Endothelial cell of umbilical vein (primary cell): ENCODE data around the gene TARM1. TPM values are rescaled to one million over a fixed set of nuclear protein-coding genes. Genes with fewer than 3 reads are reported as not detected.

Experiments used
- BruUV-seq: library from RNA; stranded (reverse); fragments of 400-500 nt; replicated peaks from 2 replicates; lab custom pipeline; 2021; lab: Mats Ljungman, UMichigan
- CTCF ChIA-PET: fragments of 300-600, 350-600 bp; sonication (Branson Sonifier 250); formaldehyde crosslinking; loops from one replicate; lab custom pipeline; 2021; ENCODE audit warnings: antibody characterized with exemption, inconsistent platforms; lab: Charles Lee
- POLR2A ChIA-PET: fragments of 300-600, 350-600 bp; sonication (Branson Sonifier 250); formaldehyde crosslinking; loops from one replicate; lab custom pipeline; 2021; ENCODE audit warnings: antibody characterized with exemption, inconsistent platforms; lab: Charles Lee
- DNase-seq: peaks from one replicate; pipeline ENCODE4 v3.0.0-alpha.2; 2011; ENCODE audit warnings: low read depth, low spot score
- FAIRE-seq: peaks from 2 replicates; lab custom pipeline; 2011; peaks lifted over from hg19 to GRCh38; lab: Jason Lieb, UNC
- H2AFZ ChIP-seq: 2 replicates; pipeline ENCODE4 v1.6.0; 2012; ENCODE audit warnings: low read depth, low read length, control low read depth, inconsistent platforms
- H3K27ac ChIP-seq: 2 replicates; pipeline ENCODE4 v1.5.1; 2011; ENCODE audit warnings: low read depth, mild to moderate bottlenecking, control low read depth, low read length, moderate library complexity; ENCODE audit not compliant: insufficient read depth
- H3K27me3 ChIP-seq, 2 experiments: 2 replicates each; pipeline versions ENCODE4 v1.6.0 to v1.6.1; 2011; ENCODE audit warnings: low read length in 2 of 2, mixed read lengths in 1 of 2; ENCODE audit not compliant: control insufficient read depth in 2 of 2, insufficient read depth in 2 of 2
- H3K36me3 ChIP-seq, 2 experiments: 2 replicates in 1 of 2; 3 replicates in 1 of 2; pipeline ENCODE4 v1.5.1; 2011; ENCODE audit warnings: low read length in 2 of 2, mild to moderate bottlenecking in 1 of 2, moderate library complexity in 1 of 2; ENCODE audit not compliant: control insufficient read depth in 2 of 2, insufficient read depth in 2 of 2; ENCODE audit errors: extremely low read depth in 1 of 2
- H3K4me1 ChIP-seq: 3 replicates; pipeline ENCODE4 v1.5.1; 2011; ENCODE audit warnings: mild to moderate bottlenecking, low read length; ENCODE audit not compliant: control insufficient read depth, insufficient read depth; ENCODE audit errors: extremely low read depth
- H3K4me2 ChIP-seq: 2 replicates; pipeline ENCODE4 v1.6.1; 2011; ENCODE audit warnings: low read length, control low read depth, mixed read lengths; ENCODE audit not compliant: insufficient read depth
- H3K4me3 ChIP-seq, 3 experiments: fragments of 200-600 bp in 1 of 3; sonication (generic), shearing (Covaris generic) in 1 of 3; replicated peaks in 1 of 3; 2 replicates each; pipeline ENCODE4 v1.5.1; 2011 to 2016; ENCODE audit warnings: control low read depth in 3 of 3, low read length in 3 of 3, mild to moderate bottlenecking in 2 of 3, inconsistent platforms in 1 of 3, low read depth in 1 of 3, moderate library complexity in 1 of 3; ENCODE audit not compliant: insufficient read depth in 1 of 3
- H3K79me2 ChIP-seq: 2 replicates; pipeline ENCODE4 v1.6.0; 2012; ENCODE audit warnings: low read length, inconsistent platforms; ENCODE audit not compliant: control insufficient read depth, insufficient read depth
- H3K9ac ChIP-seq: replicated peaks from 2 replicates; pipeline ENCODE3; 2011; ENCODE audit warnings: low read length, control low read depth; ENCODE audit not compliant: insufficient read depth; ENCODE audit errors: extremely low read depth
- H3K9me1 ChIP-seq: replicated peaks from 3 replicates; pipeline ENCODE4 v1.6.0; 2011; ENCODE audit warnings: mild to moderate bottlenecking, low read length; ENCODE audit not compliant: control insufficient read depth, insufficient read depth; ENCODE audit errors: extremely low read depth
- H3K9me3 ChIP-seq: replicated peaks from 2 replicates; pipeline ENCODE4 v1.5.1; 2012; ENCODE audit warnings: low read length, inconsistent platforms; ENCODE audit not compliant: control insufficient read depth, insufficient read depth
- H4K20me1 ChIP-seq: replicated peaks from 2 replicates; pipeline ENCODE3; 2011; ENCODE audit warnings: mild to moderate bottlenecking, low read length; ENCODE audit not compliant: control insufficient read depth, insufficient read depth; ENCODE audit errors: extremely low read depth
- EZH2 ChIP-seq: IDR thresholded peaks from 2 replicates; pipeline ENCODE4 v1.6.1; 2012; ENCODE audit warnings: borderline replicate concordance, low read depth, mild to moderate bottlenecking, moderate library complexity, low read length, inconsistent platforms; ENCODE audit not compliant: severe bottlenecking
- FOS ChIP-seq: IDR thresholded peaks from 2 replicates; pipeline ENCODE4 v1.6.1; 2011; ENCODE audit warnings: mild to moderate bottlenecking, low read length, moderate library complexity, borderline replicate concordance; ENCODE audit not compliant: insufficient read depth
- GATA2 ChIP-seq: IDR thresholded peaks from 2 replicates; pipeline ENCODE4 v1.7.0; 2011; ENCODE audit warnings: low read depth, mild to moderate bottlenecking, moderate library complexity, mixed read lengths, low read length; ENCODE audit not compliant: insufficient read length, insufficient read depth
- JUN ChIP-seq: IDR thresholded peaks from 2 replicates; pipeline ENCODE4 v1.6.1; 2011; ENCODE audit warnings: borderline replicate concordance, low read depth; ENCODE audit not compliant: insufficient read length, insufficient read depth
- MYC ChIP-seq: IDR thresholded peaks from one replicate; pipeline ENCODE4 v1.6.1; 2011; ENCODE audit warnings: mild to moderate bottlenecking, low read depth, low read length
- POLR2A ChIP-seq: IDR thresholded peaks from 2 replicates; pipeline ENCODE4 v1.6.1; 2012; ENCODE audit warnings: low read depth, mild to moderate bottlenecking, control low read depth, low read length
- POLR2AphosphoS5 ChIP-seq: IDR thresholded peaks from 2 replicates; pipeline ENCODE4 v1.6.1; 2012; ENCODE audit warnings: low read depth, mild to moderate bottlenecking, control low read depth, low read length, moderate library complexity; ENCODE audit not compliant: insufficient read depth
- dilution Hi-C: fragments of 300-500 bp; cut with MboI; formaldehyde crosslinking; loops from one replicate; pipeline ENCODE4 v1.15.0; 2019; ENCODE audit warnings: low sequenced_read_pairs; ENCODE audit not compliant: extremely low pct_ligation_motif_present
- intact Hi-C: fragments of 100-400 bp; cut with micrococcal nuclease; formaldehyde crosslinking; loops from one replicate; pipeline ENCODE4 v1.10.0; 2022
- polyA plus RNA-seq, 4 experiments: library from polyadenylated mRNA; depleted of rRNA in 3 of 4; stranded (reverse) in 3 of 4; unstranded in 1 of 4; fragments of >200 nt; gene quantifications; 2 replicates each; pipeline versions ENCODE4 v1.2.1 to v1.2.3, GENCODE V29; 2011 to 2012; ENCODE audit warnings: missing spikeins in 1 of 4
- total RNA-seq: library from RNA; stranded (reverse); gene quantifications from 2 replicates; pipeline ENCODE4 v1.2.3, GENCODE V29; 2021
- TF ChIP-seq, protein P1 (sequence below), 2 donors: IDR thresholded peaks; 1 replicate in 1 of 2; 2 replicates in 1 of 2; pipeline ENCODE4 v1.5.1; 2011; ENCODE audit warnings: low read length in 2 of 2, mild to moderate bottlenecking in 2 of 2, moderate library complexity in 2 of 2, control low read depth in 1 of 2, inconsistent platforms in 1 of 2, low read depth in 1 of 2; ENCODE audit not compliant: insufficient read depth in 1 of 2; ENCODE audit errors: extremely low read depth in 1 of 2
- TF ChIP-seq, protein P2 (sequence below): IDR thresholded peaks from 2 replicates; pipeline ENCODE4 v1.6.1; 2011; ENCODE audit not compliant: insufficient read depth, insufficient read length

TARM1 gene
- total and polyA plus RNA-seq, 2 donors (not counting 3 experiments of a cell fraction or from before 2014, with no cell fraction given), result not detected

DNA sequence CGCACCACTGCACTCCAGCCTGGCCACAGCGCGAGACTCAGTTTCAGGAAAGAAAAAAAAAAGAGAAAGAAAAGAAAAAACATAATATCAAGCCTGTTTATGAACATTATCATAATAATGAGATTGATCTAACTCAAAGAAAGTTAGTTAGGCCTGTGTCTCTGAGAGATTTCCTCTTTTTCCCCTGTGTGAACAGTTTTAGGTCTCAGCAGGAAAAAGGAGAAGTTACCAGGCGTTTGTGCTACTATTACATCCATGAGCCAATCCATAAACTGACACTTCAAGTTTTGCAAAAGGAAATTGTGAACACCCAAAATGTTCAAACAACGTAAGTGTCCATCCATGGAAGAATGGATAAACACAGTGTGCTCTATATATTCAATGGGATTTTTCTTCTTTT is 3.8 kb downstream of the TARM1 start:
- FAIRE-seq, result no peak
- no peaks in the 10 kb centered on the region for H4K20me1 ChIP-seq
- intact Hi-C loops (no loop called here), dilution Hi-C loops (no loop called here)
- H3K9me1 ChIP-seq, result no peaks in the 10 kb centered on the region
- H3K27ac ChIP-seq, result no peak overlapping the region
- no peak overlapping the region for H3K9ac ChIP-seq
- H3K9me3 ChIP-seq, result no peaks in the 10 kb centered on the region
- ChIA-PET POLR2A (no interaction called here), CTCF (interaction anchor here (1.9 kb wide), 1 partner anchor 9 kb away, joined by 6 read pairs; no protein-coding TSS in a partner anchor)
- no peak overlapping the region for H2AFZ ChIP-seq
- BruUV-seq, result no TSS peak
- no peak overlapping the region for H3K4me2 ChIP-seq
- no peaks in the 10 kb centered on the region for H3K36me3 ChIP-seq
- H3K27me3 ChIP-seq, result no peaks in the 10 kb centered on the region
- H3K4me1 ChIP-seq, result no peaks in the 10 kb centered on the region
- DNase-seq, result no peak
- H3K4me3 ChIP-seq, result no peak overlapping the region
- no peak for TF ChIP-seq EZH2
- TF ChIP-seq POLR2AphosphoS5, result no peak
- no peak for TF ChIP-seq GATA2
- no peak for TF ChIP-seq POLR2A
- TF ChIP-seq, protein P1, sequence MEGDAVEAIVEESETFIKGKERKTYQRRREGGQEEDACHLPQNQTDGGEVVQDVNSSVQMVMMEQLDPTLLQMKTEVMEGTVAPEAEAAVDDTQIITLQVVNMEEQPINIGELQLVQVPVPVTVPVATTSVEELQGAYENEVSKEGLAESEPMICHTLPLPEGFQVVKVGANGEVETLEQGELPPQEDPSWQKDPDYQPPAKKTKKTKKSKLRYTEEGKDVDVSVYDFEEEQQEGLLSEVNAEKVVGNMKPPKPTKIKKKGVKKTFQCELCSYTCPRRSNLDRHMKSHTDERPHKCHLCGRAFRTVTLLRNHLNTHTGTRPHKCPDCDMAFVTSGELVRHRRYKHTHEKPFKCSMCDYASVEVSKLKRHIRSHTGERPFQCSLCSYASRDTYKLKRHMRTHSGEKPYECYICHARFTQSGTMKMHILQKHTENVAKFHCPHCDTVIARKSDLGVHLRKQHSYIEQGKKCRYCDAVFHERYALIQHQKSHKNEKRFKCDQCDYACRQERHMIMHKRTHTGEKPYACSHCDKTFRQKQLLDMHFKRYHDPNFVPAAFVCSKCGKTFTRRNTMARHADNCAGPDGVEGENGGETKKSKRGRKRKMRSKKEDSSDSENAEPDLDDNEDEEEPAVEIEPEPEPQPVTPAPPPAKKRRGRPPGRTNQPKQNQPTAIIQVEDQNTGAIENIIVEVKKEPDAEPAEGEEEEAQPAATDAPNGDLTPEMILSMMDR (IDR thresholded peaks at IDR 0.05; ENCODE audit: extremely low read depth in 1 of 2, insufficient read depth in 1 of 2, low read depth in 1 of 2, low read length in 2 of 2), result no peak
- TF ChIP-seq, protein P2, sequence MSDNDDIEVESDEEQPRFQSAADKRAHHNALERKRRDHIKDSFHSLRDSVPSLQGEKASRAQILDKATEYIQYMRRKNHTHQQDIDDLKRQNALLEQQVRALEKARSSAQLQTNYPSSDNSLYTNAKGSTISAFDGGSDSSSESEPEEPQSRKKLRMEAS, result no peak
- no peak for TF ChIP-seq FOS
- no peak for TF ChIP-seq MYC
- TF ChIP-seq JUN, result no peak
- no peaks in the 10 kb centered on the region for H3K79me2 ChIP-seq
